ENCODE measurements around the gene ULBP1. TPM values are rescaled to one million over a fixed set of nuclear protein-coding genes. Genes with fewer than 3 reads are reported as not detected.
"Not testable (repeated sequence)": the region's sequence is repeated elsewhere in the genome, so short reads cannot be mapped to it uniquely, and the experiment has no call there.

Gene ULBP1
- total RNA-seq, 2 experiments from 2014 or later: 0.55 to 0.67 TPM

DNA sequence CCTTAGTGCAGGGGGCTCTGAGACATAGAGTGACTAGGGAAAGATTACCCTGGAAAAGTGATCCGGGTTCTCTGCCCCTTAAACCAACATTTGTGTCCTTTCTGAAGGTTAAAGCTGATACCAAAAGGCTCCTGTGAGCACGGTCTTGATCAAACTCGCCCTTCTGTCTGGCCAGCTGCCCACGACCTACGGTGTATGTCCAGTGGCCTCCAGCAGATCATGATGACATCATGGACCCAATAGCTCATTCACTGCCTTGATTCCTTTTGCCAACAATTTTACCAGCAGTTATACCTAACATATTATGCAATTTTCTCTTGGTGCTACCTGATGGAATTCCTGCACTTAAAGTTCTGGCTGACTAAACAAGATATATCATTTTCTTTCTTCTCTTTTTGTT, 15.1 kb upstream of the ULBP1 start:
- Mint-ChIP-seq H3K27me3 (peaks cover 65% of the 10 kb centered on the region), H3K36me3 (ENCODE audit: low read depth) (no peaks in the 10 kb centered on the region), H3K4me1 (no peaks in the 10 kb centered on the region), H3K9me3 (no peaks in the 10 kb centered on the region), H3K4me3 (no peak overlapping the region), H3K27ac (no peak overlapping the region)
- POLR2A ChIA-PET: no interaction called here
- CTCF ChIA-PET: no interaction called here
- no peak for DNase-seq

- no peak overlapping the region for H3K27ac Mint-ChIP-seq
- H3K36me3 Mint-ChIP-seq (ENCODE audit: low read depth): no peaks in the 10 kb centered on the region
- POLR2A ChIA-PET: no interaction called here
- CTCF ChIA-PET: no interaction called here
- H3K27me3 Mint-ChIP-seq: peaks cover 67% of the 10 kb centered on the region
- no peak for DNase-seq
- H3K4me3 Mint-ChIP-seq: no peak overlapping the region
- H3K4me1 Mint-ChIP-seq: peaks cover 5% of the 10 kb centered on the region
- H3K9me3 Mint-ChIP-seq: no peaks in the 10 kb centered on the region
These were observed 13.3 kb upstream of the ULBP1 start for GRCh38 chr6:149950423-149950822.

DNA sequence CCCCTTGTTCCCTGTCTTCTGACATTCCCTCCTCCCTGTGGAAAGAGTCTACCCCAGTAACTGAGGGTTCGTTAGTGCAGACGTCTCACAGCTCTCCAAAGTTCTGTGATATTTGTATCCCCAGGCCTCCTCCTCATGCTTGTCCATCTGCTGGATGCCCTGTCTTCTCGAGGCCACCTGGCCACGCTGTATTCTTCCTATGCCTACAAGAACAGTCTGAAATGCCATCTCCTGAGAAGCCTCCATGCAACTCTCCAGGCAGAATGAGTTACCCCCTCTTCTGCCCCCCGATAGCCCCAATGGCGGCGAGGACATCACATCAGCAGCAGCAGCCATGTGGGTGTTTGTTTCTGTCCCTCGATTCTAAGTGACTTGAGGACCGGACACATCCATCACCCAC, 12.6 kb upstream of the ULBP1 start:
- ChIA-PET POLR2A (no interaction called here), CTCF (interaction anchor here (0.6 kb wide), 1 partner anchor 10 kb away, joined by 4 read pairs; no protein-coding TSS in a partner anchor)
- Mint-ChIP-seq H3K27me3 (peaks cover 73% of the 10 kb centered on the region), H3K9me3 (no peaks in the 10 kb centered on the region), H3K4me1 (peaks cover 11% of the 10 kb centered on the region), H3K36me3 (ENCODE audit: low read depth) (no peaks in the 10 kb centered on the region), H3K4me3 (no peak overlapping the region), H3K27ac (no peak overlapping the region)
- DNase-seq: no peak

DNA sequence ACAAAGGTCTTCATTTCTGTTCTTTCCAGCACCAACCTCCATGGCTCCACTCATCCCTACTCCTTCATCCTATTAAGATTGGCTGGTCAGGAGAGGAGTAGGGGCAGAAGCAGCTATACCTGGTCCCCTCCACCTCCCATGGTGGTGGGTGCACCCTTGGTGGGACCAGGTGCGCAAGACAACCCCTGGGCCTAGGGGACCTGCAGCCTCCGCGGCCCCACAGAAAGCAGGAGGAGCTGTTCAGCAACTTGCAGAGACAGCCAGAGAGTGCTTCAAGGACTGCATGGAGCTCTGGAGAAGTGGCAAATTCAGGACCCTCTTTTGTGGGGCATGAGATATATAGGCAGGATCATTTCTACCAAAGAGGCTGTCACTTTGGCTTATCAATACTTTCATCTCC, 12.1 kb upstream of the ULBP1 start:
- no peak for DNase-seq
- Mint-ChIP-seq H3K36me3 (ENCODE audit: low read depth) (no peaks in the 10 kb centered on the region), H3K4me3 (no peak overlapping the region), H3K27me3 (peaks cover 71% of the 10 kb centered on the region), H3K27ac (no peak overlapping the region), H3K9me3 (no peaks in the 10 kb centered on the region), H3K4me1 (peaks cover 11% of the 10 kb centered on the region)
- POLR2A ChIA-PET: no interaction called here
- CTCF ChIA-PET: interaction anchor here (0.6 kb wide), 1 partner anchor 9 kb away, joined by 4 read pairs; no protein-coding TSS in a partner anchor

DNA sequence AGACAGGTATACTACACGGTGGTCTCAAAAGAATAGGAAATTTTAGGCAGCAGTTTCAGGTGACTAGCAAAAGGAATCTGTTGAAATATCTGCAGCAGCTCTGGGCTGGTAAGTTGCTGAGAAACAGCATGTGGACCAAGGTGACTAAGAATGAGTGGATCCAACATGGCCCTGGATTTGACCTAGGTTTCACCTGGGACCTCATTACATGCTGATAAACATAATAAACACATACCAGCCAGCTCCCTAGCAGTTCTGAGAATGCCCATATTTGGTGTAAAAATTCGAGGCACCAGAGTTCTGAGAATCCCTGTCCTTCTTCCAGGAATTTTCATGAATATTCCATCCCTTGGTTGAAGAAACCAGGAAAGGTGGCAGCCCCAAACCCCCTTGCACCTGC, 10.4 kb upstream of the ULBP1 start:
- DNase-seq; H3K36me3 Mint-ChIP-seq (ENCODE audit: low read depth); CTCF ChIA-PET; H3K4me3 Mint-ChIP-seq; POLR2A ChIA-PET; H3K27ac Mint-ChIP-seq; H3K9me3 Mint-ChIP-seq: not testable (repeated sequence)
- Mint-ChIP-seq H3K4me1 (peaks cover 11% of the 10 kb centered on the region), H3K27me3 (peaks cover 76% of the 10 kb centered on the region)

- H3K4me3 Mint-ChIP-seq; POLR2A ChIA-PET; DNase-seq; H3K9me3 Mint-ChIP-seq; CTCF ChIA-PET; H3K27ac Mint-ChIP-seq; H3K36me3 Mint-ChIP-seq (ENCODE audit: low read depth): not testable (repeated sequence)
- Mint-ChIP-seq H3K4me1 (peaks cover 11% of the 10 kb centered on the region), H3K27me3 (peaks cover 75% of the 10 kb centered on the region)
These were observed 9.8 kb upstream of the ULBP1 start for GRCh38 chr6:149953934-149954327.

- DNase-seq; H3K9me3 Mint-ChIP-seq; POLR2A ChIA-PET; H3K27ac Mint-ChIP-seq; H3K36me3 Mint-ChIP-seq (ENCODE audit: low read depth); CTCF ChIA-PET; H3K4me3 Mint-ChIP-seq: not testable (repeated sequence)
- Mint-ChIP-seq H3K27me3 (peaks cover 76% of the 10 kb centered on the region), H3K4me1 (peaks cover 11% of the 10 kb centered on the region)
These were observed 9.3 kb upstream of the ULBP1 start for GRCh38 chr6:149954328-149954983.

DNA sequence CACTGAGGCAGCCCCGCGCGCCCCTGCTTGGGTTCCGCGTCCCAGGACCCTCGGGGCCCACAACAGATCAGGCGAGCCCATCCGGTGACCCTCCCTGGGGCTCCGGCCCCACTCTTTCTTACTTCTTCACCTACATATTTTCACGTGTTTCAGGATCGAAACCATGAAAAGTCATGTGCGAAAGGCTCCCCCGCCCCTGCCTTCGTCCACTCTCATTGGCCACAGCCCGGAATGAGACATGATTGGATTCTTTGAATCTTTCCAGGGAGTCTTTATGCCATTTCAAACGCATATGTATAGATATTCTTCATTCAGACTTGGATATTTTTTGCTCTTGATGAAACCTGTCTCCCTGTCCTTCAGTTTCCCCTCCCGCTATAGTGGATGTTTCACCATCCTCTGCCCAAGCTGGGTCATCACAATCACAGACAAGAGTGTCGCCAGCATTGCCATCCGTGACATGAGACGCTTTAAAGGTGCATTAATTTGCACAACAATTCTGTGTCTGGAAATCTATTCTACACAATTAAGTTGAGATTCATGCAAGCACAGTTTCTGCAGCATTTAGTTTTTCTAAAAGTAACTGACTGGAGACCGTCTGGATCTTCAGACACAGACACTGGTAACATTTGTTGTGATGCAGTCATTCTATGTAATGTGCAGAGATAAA, 8.6 kb upstream of the ULBP1 start:
- peaks cover 76% of the 10 kb centered on the region for H3K27me3 Mint-ChIP-seq
- H3K4me3 Mint-ChIP-seq; H3K9me3 Mint-ChIP-seq; POLR2A ChIA-PET; CTCF ChIA-PET; DNase-seq; H3K27ac Mint-ChIP-seq; H3K36me3 Mint-ChIP-seq (ENCODE audit: low read depth): not testable (repeated sequence)
- H3K4me1 Mint-ChIP-seq: peaks cover 11% of the 10 kb centered on the region

DNA sequence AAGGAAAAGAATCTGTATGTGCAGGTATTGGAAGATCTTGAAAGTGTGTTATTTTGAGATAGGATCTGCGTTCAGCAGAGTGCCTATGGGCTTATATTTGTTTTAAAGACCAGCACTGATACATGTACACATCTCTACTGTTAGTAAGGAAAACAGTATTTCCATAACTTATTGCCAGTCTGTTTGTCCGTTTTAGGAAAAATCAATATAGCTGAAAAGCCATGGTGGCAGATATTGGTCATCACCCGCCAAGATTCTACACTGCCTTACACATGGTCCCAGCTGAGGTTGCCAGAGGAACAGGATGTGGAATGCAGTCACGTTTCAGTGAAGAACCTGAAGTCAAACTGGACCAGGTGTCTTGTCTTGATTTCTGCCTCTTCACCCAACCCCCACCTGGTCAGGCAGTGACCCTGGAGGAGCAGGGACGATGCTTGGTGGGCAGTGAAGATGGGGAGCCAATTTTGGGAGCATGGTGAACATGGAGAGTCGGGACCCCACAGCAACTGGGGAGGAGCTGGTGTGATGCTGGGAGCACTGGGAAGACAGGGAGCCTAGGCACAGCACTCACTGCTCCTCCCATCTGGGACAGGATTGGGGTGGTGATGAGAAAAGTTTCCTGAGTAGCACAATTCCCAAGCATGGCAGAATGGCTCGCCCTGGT, 8.0 kb upstream of the ULBP1 start:
- H3K36me3 Mint-ChIP-seq (ENCODE audit: low read depth); POLR2A ChIA-PET; H3K27ac Mint-ChIP-seq; H3K4me3 Mint-ChIP-seq; H3K9me3 Mint-ChIP-seq; DNase-seq; CTCF ChIA-PET: not testable (repeated sequence)
- Mint-ChIP-seq H3K4me1 (peaks cover 11% of the 10 kb centered on the region), H3K27me3 (peaks cover 76% of the 10 kb centered on the region)

DNA sequence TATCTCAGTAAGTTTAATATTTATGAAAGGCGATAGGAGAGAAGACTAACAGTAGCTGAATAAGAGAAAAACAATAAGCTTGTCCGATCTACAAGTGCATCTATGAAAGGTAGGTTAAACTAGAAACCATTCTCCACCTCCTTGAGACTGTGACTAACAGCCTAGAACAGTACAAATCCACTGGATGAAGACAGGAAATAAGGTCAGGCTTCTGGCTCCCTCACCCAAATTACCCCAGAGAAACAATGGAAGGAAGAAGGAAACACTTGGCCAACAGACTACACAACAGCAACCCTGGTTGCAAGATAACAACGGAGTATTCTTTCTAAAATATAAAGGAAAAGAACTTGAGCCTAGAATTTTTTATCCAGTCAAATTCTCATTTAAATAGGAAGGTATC, 5.6 kb upstream of the ULBP1 start:
- POLR2A ChIA-PET: not testable (repeated sequence)

GRCh38 chr6:149959806-149960205, 3.9 kb upstream of the ULBP1 start:
- H3K4me1 Mint-ChIP-seq: peaks cover 31% of the 10 kb centered on the region
- CTCF ChIA-PET; H3K9me3 Mint-ChIP-seq; H3K27ac Mint-ChIP-seq; H3K4me3 Mint-ChIP-seq; POLR2A ChIA-PET; H3K36me3 Mint-ChIP-seq (ENCODE audit: low read depth); DNase-seq: not testable (repeated sequence)
- H3K27me3 Mint-ChIP-seq: peaks cover 73% of the 10 kb centered on the region

More for the DNA sequence above, 5.6 kb upstream of the ULBP1 start:
- H3K4me3 Mint-ChIP-seq; H3K9me3 Mint-ChIP-seq; H3K36me3 Mint-ChIP-seq (ENCODE audit: low read depth); H3K27ac Mint-ChIP-seq; DNase-seq; CTCF ChIA-PET: not testable (repeated sequence)
- H3K27me3 Mint-ChIP-seq: peaks cover 64% of the 10 kb centered on the region
- H3K4me1 Mint-ChIP-seq: peaks cover 16% of the 10 kb centered on the region

GRCh38 chr6:149960488-149960887, 3.3 kb upstream of the ULBP1 start:
- H3K4me1 Mint-ChIP-seq: peaks cover 31% of the 10 kb centered on the region
- peaks cover 7% of the 10 kb centered on the region for H3K36me3 Mint-ChIP-seq (ENCODE audit: low read depth)
- DNase-seq: no peak
- POLR2A ChIA-PET: no interaction called here
- no peak overlapping the region for H3K4me3 Mint-ChIP-seq
- no peak overlapping the region for H3K27ac Mint-ChIP-seq
- H3K27me3 Mint-ChIP-seq: peaks cover 73% of the 10 kb centered on the region
- CTCF ChIA-PET: interaction anchor here (0.7 kb wide), 1 partner anchor 9 kb away, joined by 4 read pairs; no protein-coding TSS in a partner anchor
- H3K9me3 Mint-ChIP-seq: no peaks in the 10 kb centered on the region

DNA sequence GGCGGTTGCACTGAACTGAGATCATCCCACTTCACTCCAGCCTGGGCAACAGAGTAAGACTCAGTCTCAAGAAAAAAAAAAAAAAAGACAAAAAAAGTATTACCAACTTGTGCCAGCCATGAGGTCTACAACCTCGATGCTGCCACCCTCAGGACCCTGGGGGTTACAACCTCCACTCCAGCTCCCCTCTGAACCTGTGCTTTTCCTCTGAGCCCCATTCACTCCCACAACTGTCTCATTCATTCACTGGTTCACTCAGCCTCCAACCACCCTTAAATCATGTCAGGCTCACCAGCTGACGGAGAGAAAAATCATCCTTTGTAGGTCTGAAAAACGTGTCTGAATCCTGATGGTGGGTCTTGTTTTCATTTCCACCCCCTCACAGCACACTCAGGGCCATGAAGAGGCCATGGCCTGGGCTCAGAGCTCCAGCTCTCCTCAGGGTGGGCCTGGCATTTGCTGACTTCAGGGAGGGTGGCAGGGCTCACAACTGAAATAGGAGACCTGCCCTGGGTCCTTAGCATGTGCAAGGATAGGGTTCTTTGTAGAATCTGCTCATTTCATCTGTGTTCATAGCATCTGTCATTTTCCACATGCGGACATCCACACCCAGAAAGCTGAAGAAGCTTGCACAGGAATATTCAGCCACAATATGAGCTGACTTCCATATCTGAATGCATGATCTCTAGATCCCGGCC, 1.9 kb upstream of the ULBP1 start:
- CTCF ChIA-PET: interaction anchor here (0.6 to 0.7 kb wide), 3 partner anchors 106 to 1393 kb away, joined by 3 to 6 read pairs (median 3); no protein-coding TSS in a partner anchor
- Mint-ChIP-seq H3K4me3 (no peak overlapping the region), H3K27ac (no peak overlapping the region), H3K36me3 (ENCODE audit: low read depth) (peaks cover 7% of the 10 kb centered on the region), H3K27me3 (peaks cover 72% of the 10 kb centered on the region), H3K9me3 (no peaks in the 10 kb centered on the region), H3K4me1 (peaks cover 31% of the 10 kb centered on the region)
- POLR2A ChIA-PET: no interaction called here
- DNase-seq: peak; percentile 41
